ENCODE measurements around the gene SUN2. TPM values are rescaled to one million over a fixed set of nuclear protein-coding genes. Genes with fewer than 3 reads are reported as not detected.

Gene SUN2
- total RNA-seq, 1 donor from 2014 or later, result 896 TPM

- intact Hi-C loops (cut with DNase I), result no loop called here
- TF ChIP-seq, protein P1, sequence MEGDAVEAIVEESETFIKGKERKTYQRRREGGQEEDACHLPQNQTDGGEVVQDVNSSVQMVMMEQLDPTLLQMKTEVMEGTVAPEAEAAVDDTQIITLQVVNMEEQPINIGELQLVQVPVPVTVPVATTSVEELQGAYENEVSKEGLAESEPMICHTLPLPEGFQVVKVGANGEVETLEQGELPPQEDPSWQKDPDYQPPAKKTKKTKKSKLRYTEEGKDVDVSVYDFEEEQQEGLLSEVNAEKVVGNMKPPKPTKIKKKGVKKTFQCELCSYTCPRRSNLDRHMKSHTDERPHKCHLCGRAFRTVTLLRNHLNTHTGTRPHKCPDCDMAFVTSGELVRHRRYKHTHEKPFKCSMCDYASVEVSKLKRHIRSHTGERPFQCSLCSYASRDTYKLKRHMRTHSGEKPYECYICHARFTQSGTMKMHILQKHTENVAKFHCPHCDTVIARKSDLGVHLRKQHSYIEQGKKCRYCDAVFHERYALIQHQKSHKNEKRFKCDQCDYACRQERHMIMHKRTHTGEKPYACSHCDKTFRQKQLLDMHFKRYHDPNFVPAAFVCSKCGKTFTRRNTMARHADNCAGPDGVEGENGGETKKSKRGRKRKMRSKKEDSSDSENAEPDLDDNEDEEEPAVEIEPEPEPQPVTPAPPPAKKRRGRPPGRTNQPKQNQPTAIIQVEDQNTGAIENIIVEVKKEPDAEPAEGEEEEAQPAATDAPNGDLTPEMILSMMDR (IDR thresholded peaks at IDR 0.05), result no peak
- H3K27me3 ChIP-seq, result no peaks in the 10 kb centered on the region
- no peaks in the 10 kb centered on the region for H3K9me3 ChIP-seq
- peaks cover 14 to 22% of the 10 kb centered on the region in 2 donors for H3K4me1 ChIP-seq
- DNase-seq (ENCODE audit: low spot score in 2 of 2), result no peak
- peak overlapping the region in 1 of 2 donors; percentile 15 for H3K4me3 ChIP-seq
- H3K36me3 ChIP-seq, result peaks cover 66 to 68% of the 10 kb centered on the region in 2 donors
- H3K27ac ChIP-seq, result peak overlapping the region; percentile 91 to 98
These were observed 4.1 kb downstream of the SUN2 start for GRCh38 chr22:38751422-38752346.

GRCh38 chr22:38751066-38751421, 4.8 kb downstream of the SUN2 start:
- H3K27ac ChIP-seq, result peak overlapping the region in 1 of 2 donors; percentile 98
- DNase-seq (ENCODE audit: low spot score in 2 of 2), result no peak
- peaks cover 10 to 17% of the 10 kb centered on the region in 2 donors for H3K4me1 ChIP-seq
- H3K9me3 ChIP-seq, result no peaks in the 10 kb centered on the region
- H3K4me3 ChIP-seq, result no peak overlapping the region
- TF ChIP-seq, protein P1 (IDR thresholded peaks at IDR 0.05), result no peak
- H3K27me3 ChIP-seq, result no peaks in the 10 kb centered on the region
- intact Hi-C loops (cut with DNase I), result no loop called here
- peaks cover 73 to 75% of the 10 kb centered on the region in 2 donors for H3K36me3 ChIP-seq

DNA sequence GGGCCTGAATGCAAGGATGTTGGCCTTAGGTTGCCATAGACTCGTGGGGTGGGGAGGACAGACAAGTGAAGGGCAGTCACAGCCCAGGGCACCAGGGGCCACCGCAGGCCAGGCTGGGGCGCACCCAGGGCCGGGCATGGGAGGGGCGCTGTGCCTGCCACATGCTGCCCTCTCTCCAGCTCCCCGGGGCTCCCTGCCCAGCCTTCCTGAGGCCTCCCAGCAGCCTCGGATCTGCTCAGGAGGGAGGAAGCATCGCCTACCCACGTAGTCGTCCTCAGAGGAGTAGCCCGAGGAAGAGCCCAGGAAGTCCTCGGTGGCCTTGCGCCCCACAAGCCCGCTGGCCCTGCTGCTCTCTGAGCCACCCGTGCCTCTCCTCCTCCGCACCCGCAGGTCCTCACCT, 5.2 kb downstream of the SUN2 start:
- peaks cover 10 to 17% of the 10 kb centered on the region in 2 donors for H3K4me1 ChIP-seq
- peaks cover 77 to 79% of the 10 kb centered on the region in 2 donors for H3K36me3 ChIP-seq
- no peaks in the 10 kb centered on the region for H3K27me3 ChIP-seq
- peak overlapping the region; percentile 24 to 98 for H3K27ac ChIP-seq
- TF ChIP-seq, protein P1 (IDR thresholded peaks at IDR 0.05), result no peak
- no peak for DNase-seq (ENCODE audit: low spot score in 2 of 2)
- no peaks in the 10 kb centered on the region for H3K9me3 ChIP-seq
- H3K4me3 ChIP-seq, result no peak overlapping the region
- intact Hi-C loops (cut with DNase I), result no loop called here

- H3K36me3 ChIP-seq, result peaks cover 81 to 84% of the 10 kb centered on the region in 2 donors
- no peaks in the 10 kb centered on the region for H3K9me3 ChIP-seq
- no peaks in the 10 kb centered on the region for H3K27me3 ChIP-seq
- intact Hi-C loops (cut with DNase I), result no loop called here
- H3K27ac ChIP-seq, result peak overlapping the region; percentile 24 to 98
- DNase-seq (ENCODE audit: low spot score in 2 of 2), result no peak
- peaks cover 10 to 17% of the 10 kb centered on the region in 2 donors for H3K4me1 ChIP-seq
- H3K4me3 ChIP-seq, result no peak overlapping the region
- TF ChIP-seq, protein P1 (IDR thresholded peaks at IDR 0.05), result no peak
These were observed 5.7 kb downstream of the SUN2 start for GRCh38 chr22:38750104-38750503.

DNA sequence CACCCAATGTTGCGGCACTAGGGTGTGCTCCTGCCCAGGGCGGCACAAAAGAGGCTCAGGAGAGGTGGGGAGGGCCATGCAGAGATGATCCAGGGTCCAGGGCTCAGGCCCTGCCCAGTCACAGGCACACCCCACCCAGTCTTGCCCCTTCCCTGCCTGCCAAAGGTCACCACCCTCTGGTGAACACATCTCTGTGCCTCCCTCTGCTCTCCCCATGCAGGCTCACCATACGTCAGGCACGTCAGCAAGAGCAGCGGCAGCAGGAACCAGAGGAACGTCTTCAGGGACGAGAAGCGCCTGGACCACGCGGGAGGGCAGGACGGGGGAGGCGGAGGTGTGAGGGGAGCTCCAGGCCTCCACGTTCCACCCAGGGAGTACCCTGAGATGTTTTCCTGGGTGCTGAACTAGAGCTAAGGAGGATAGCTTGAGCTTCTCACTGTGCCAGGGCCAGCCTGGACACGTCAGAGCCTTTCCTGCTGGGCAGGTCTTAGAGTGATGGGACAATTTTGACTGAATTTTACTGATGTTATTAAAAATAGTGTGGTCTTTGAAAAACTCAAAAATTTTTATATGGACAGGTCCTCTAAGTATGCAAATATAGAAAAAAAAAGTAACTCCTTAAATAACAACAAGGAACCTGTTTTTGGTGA, 7.2 kb downstream of the SUN2 start:
- H3K36me3 ChIP-seq, result peaks cover 94 to 99% of the 10 kb centered on the region in 2 donors
- TF ChIP-seq, protein P1 (IDR thresholded peaks at IDR 0.05), result no peak
- intact Hi-C loops (cut with DNase I), result loop anchor here (2.0 kb wide), 1 partner anchor 40 kb away; no protein-coding TSS in a partner anchor

More for the DNA sequence above, 7.2 kb downstream of the SUN2 start:
- Histone ChIP-seq H3K4me1 (peaks cover 10 to 13% of the 10 kb centered on the region in 2 donors), H3K27me3 (no peaks in the 10 kb centered on the region), H3K27ac (no peak overlapping the region), H3K4me3 (no peak overlapping the region), H3K9me3 (no peaks in the 10 kb centered on the region)
- DNase-seq (ENCODE audit: low spot score in 2 of 2), result no peak

Data from ascending aorta (tissue), 2 donors.